Stimulated activated CD4-positive, alpha-beta T cell treated with anti-CD3 and anti-CD28 coated beads, Interleukin-15, amount 100 ng/mL, for 24 hours (primary cell): ENCODE measurements around the gene DHCR24.

Experiments
- DNase-seq: peaks from one replicate; pipeline ENCODE4 v3.0.0-alpha.2; 2020

Gene DHCR24

DNA sequence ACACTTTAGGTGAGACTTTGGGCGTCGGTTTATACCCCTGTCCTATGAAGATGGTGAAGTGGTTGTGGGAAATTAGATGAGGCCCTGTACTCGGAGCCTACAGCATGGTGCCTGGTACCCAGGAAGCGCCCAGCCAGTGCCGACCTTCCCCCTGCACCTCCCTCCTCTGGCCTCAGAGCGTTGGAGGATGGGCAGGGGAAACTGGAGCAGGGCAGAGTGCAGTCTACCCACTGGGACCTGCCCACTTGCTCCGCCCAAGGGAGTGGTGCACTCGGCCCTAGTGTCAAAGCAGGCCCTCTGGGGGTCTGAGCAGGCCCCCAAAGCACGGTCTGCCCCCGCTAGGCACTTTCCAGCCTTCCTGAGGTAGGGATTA, 72.9 kb downstream of the DHCR24 start:
- no peak for DNase-seq

DNA sequence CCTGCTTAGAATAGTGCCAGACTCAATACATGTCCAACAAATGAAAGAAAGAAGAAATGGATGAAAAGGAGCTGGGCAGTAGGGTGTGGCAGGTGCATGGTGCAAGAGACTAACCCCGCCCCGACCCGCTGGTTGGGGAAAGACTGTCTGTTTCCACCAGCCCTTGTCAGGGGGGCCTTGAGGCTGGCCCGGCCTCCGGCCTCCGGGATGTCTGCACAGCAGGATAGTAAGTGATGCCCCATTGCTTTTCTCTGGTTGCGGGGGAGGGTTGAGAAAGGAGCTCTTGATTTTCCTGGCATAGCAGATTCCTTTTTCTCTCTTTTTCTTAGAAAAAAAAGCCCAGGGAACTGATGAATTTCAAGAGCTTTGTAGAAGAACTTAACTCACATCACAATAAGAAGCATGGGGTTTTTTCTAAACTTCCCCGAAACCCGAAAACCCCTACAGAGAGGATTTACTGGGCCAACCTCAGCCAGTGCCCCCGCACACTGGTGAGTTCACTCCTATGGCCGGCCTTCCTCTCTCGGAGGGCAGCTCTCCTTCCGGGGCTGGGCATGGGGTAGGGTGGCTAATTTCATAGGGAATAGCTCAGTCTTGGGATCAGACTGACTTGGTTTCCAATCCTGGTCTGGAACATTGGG, 73.4 kb downstream of the DHCR24 start:
- DNase-seq, result no peak

DNA sequence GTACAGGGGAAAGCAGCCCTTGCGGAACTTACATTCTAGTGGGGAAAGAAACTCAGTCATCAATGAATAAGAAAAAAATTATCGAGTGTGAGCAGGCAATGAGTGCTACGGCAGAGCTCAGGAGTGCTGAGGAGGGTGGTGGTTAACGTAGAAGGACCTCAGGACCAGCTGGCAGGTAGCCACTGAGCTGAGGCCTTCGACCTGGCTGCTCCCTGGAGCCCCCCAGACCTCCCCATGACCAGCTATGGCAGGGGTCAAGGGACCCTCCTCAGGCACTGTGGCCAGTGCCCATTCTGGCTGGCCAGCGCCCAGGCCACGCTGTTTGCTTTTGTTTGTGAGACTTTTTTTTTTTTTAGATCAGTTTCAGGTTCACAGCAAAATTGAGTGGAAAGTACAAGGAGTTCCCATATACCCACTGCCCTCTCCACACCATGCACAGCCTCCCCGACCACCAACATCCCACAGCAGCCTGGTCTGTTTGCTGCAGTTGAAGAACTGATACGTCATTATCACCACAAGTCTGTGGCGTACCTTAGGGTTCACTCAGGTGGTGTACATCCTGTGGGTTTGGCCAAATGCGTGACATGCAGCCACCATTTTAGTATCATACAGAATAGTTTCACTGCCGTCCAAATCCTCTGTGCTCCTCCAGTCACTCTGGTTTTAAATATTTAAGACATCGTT, 74.1 kb downstream of the DHCR24 start:
- DNase-seq, result no peak

- no peak for DNase-seq
Measured at GRCh38 chr1:54811739-54812655, 75.0 kb downstream of the DHCR24 start.

- no peak for DNase-seq
Measured at GRCh38 chr1:54811066-54811465, 75.9 kb downstream of the DHCR24 start.

DNA sequence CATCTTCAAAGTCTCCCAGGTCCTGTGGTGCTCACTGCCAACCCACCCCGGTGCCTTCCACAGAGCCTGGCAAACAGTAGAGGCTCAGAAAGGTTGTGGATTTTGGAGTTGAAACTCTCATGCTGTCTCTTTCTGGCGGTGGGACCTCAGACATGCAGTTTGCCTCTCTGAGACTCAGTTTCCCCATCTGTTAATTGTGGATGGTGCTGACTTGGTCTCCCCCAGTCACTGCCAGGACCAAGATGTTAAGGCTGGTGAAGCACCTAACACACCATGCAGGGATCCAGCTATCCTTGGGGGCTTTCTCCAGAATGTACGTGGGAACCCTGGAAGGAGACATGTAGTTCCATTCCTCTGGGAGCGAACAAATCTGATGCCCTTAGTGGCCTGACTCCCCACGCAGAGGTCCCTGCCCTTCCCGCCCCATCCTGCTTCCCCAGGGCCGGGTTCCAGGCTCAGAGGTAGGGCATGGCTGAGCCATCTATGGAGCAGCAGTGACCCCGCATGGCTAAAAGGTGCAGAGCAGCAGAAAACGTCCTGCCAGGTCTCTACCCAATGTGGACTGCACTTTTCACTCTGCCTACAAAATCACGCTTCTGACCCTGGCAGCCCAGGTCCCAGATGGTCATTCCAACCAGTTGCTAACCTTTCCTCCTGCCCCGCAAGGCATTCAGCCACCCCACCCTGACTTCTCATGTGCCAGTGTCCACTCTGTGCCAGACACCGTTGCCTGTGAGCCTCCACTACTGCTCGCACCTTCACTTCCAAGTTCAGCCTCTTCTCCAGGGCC, 76.6 kb downstream of the DHCR24 start:
- DNase-seq, result peak; percentile 78

GRCh38 chr1:54809496-54810074, 77.4 kb downstream of the DHCR24 start:
- DNase-seq, result no peak

GRCh38 chr1:54808443-54809207, 78.4 kb downstream of the DHCR24 start:
- DNase-seq, result no peak

GRCh38 chr1:54807756-54808155, 79.2 kb downstream of the DHCR24 start:
- no peak for DNase-seq

DNA sequence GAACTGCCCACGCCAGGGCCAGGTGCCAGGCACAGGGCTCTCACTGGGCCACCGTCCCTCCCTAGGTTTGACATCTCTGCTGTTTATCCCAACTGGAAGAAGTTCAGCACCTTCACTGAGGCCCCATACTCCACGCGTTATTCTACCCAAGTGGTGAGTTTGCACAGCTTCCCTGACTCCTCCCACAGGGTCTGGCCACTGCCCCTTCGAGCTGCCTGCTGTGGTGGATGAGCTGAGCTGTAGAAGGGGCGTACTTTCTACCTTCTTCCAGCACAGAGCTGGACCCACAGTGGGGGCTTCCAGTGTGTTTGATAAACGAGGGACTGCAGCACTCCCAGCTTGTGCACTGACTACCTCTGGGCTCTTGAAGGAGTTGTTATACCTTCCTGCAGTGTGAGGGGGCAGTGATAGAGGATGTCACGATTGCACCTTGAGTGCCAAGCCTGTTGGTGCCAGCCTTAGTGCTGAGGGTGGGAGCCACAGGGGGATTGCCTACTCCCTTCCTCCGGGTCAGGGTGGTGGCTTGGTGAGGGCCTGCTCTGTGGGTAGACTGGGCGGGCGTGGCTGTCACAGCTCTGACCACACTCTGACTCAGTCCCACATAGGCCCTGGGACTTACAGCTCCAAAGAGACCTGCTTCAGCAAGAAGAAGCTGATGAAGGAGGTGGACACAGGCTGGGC, 79.9 kb downstream of the DHCR24 start:
- DNase-seq, result peak; percentile 20

GRCh38 chr1:54805981-54806381, 81.0 kb downstream of the DHCR24 start:
- DNase-seq, result no peak

DNA sequence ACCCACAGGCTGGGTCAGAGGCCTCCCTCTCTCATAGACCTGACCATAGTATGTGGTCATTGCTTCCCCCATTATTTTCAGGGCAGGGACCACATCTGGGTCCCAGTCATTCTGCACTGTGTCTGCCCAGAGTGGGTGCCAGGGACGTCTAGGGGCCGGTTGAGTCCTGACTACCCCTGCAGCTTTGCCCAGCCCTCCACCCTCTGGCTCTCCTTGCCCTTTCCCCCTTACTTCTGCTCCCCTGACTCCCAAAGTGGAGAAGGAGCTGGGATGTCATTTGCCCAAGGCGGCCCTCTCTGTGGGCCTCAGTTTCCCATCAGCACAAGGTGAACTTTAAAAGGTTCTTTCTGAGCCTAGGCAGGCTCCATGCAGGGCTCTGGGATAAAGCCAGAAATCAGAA, 81.5 kb downstream of the DHCR24 start:
- no peak for DNase-seq

DNA sequence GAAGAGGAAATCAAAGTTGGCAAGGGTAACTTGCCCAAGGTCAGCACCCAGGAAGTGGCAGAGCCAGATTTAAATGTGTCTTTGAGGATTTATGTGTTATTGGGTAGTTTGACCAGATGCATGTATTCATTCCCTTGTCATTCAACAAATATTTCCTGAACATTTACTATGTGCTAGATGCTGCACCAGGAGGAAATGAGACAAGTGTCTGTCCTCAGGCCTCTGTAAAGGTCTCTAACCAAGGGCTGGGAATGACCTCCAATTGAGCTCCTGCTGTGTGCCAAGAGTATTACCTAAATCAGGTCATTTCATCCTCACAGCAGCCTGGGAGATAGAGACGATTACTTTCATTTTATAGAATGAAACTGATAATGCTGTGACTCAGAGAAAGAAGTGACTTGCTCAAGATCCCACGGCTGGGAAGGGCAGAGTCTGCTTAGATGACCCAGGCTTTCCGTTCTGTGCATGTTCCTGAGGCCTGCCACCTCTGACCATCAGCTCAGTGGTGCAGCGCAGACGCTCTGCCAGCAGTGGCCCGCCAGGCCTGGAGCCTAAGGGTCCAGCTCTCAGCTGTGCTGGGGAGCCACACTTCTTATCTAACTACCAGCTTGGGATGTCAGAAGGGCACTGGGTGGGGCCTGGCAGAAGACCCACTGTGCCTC, 82.4 kb downstream of the DHCR24 start:
- DNase-seq, result peak; percentile 60

GRCh38 chr1:54803761-54804470, 83.1 kb downstream of the DHCR24 start:
- no peak for DNase-seq

DNA sequence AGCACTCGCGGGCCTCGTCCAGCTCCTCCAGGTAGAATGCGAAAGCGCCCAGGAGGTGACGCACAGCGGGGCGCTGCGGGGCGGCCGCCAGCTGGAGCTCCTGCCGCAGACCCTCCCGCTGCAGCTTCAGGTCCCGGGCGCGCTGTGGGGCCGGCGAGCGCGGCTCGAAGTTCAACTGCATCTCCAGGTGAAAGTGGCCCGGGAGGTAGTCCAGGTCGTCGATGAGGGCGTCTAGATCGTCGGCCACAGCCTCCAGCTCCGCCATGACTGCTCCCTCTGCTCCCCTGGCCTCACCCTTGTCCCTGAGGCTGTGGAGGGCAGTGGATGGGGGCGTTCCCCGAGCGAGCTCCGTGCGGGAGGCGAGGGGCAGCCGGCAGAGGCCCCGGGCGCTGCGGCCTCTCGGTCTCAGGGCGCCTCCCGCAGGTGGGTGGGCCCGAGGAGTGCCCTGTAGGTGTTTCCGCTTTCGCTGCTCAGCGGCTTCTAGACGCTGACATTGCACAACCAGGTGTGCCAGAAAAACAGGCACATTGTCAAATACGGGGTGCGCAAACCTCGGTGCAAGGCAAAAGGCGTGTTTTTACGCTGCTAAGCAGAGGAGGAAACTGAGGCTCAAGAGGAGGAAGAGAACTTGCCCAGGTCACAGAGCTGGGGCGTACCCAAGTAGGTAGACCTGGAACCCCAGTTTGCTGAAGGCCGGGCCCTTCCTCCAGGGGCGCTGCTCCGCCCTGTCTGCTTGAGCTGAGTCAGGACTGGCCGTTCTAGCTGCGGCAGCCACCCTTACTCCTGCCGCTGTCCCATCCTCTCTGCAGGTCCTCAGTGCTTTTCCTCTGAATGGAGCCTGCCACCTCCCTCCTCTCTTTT, 85.9 kb downstream of the DHCR24 start, which contains the start of gene TTC22:
TSS of gene TTC22 (minus strand) at position 425 of the 861 bp plus-strand sequence. CDS start at position 265, 160 bp downstream.
- peak; percentile 81 for DNase-seq

DNA sequence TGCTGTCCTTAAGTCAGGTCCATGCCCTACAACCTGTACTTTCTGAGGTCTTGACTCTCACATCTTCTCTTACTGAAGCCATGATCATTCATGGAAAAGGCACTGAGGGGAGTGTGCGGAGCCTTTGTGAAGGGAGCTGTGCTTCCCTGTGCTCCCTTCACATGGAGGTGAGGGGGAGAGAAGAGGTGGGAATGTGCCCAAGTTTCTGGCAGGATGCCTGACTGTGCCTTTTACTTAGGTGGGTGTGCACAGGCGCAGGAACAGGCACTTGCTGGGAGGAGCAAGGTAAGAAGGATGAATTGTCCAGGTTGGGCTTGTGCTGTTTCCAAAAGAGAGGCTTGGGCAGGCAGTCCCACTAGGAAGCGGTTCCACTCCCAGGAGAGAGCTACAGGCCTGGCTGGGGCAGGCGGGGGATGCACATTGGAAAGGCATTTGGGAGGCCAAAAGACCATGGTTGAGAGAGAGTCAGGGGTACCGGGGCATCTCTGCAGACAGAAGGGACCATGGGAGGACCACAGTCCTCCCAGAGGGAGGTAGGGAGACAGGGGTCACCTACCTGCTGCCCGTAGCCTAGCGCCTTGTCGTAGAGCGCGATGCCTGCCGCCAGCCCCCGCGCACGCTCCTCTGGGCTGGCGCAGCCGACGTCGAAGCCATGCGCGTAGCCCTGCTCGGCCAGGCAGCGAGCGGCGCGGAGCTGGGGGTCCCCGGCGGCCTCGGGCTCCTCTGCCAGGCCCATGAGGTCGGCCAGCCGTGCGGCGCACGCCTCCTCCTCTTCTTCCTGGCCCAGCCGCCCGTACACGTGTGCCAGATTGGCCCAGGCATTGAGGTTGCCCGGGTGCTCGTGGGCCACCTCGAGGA, 86.7 kb downstream of the DHCR24 start:
- DNase-seq, result no peak
